ENCODE data around the gene HMCN1. TPM values are rescaled to one million over a fixed set of nuclear protein-coding genes. Genes with fewer than 3 reads are reported as not detected.

Gene HMCN1
- polyA plus RNA-seq, 1 experiment, result 20.9 TPM

- no peak for DNase-seq (ENCODE audit: low read depth, low spot score)
- Histone ChIP-seq H3K27me3 (ENCODE audit: control insufficient read depth, insufficient read depth, low read length) (no peaks in the 10 kb centered on the region), H3K4me3 (ENCODE audit: low read depth, low read length) (no peak overlapping the region), H3K9me3 (ENCODE audit: control insufficient read depth, insufficient read depth, low read length) (no peaks in the 10 kb centered on the region), H3K27ac (ENCODE audit: low read depth, low read length) (no peak overlapping the region)
- no peak for TF ChIP-seq CTCF (IDR thresholded peaks at IDR 0.05; ENCODE audit: low read depth, low read length)
- ChIA-PET POLR2A (no interaction called here), CTCF (no interaction called here)
Measured at GRCh38 chr1:185869590-185869989, 135.4 kb downstream of the HMCN1 start.

- no peak for TF ChIP-seq CTCF (IDR thresholded peaks at IDR 0.05; ENCODE audit: low read depth, low read length)
- CTCF ChIA-PET, result interaction anchor here (0.7 kb wide), 1 partner anchor 29 kb away, joined by 3 read pairs; no protein-coding TSS in a partner anchor
- no peak for DNase-seq (ENCODE audit: low read depth, low spot score)
- Histone ChIP-seq H3K4me3 (ENCODE audit: low read depth, low read length) (no peak overlapping the region), H3K27ac (ENCODE audit: low read depth, low read length) (no peak overlapping the region), H3K9me3 (ENCODE audit: control insufficient read depth, insufficient read depth, low read length) (no peaks in the 10 kb centered on the region), H3K27me3 (ENCODE audit: control insufficient read depth, insufficient read depth, low read length) (no peaks in the 10 kb centered on the region)
- POLR2A ChIA-PET, result no interaction called here
Measured at GRCh38 chr1:185871627-185872150, 137.5 kb downstream of the HMCN1 start.

- CTCF ChIA-PET, result interaction anchor here (0.7 kb wide), 1 partner anchor 63 kb away, joined by 3 read pairs; no protein-coding TSS in a partner anchor
- no peak for DNase-seq (ENCODE audit: low read depth, low spot score)
- H3K27me3 ChIP-seq (ENCODE audit: control insufficient read depth, insufficient read depth, low read length), result no peaks in the 10 kb centered on the region
- no peak overlapping the region for H3K27ac ChIP-seq (ENCODE audit: low read depth, low read length)
- TF ChIP-seq CTCF (IDR thresholded peaks at IDR 0.05; ENCODE audit: low read depth, low read length), result no peak
- POLR2A ChIA-PET, result interaction anchor here (0.6 kb wide), 1 partner anchor 86 kb away, joined by 3 read pairs; no protein-coding TSS in a partner anchor
- no peaks in the 10 kb centered on the region for H3K9me3 ChIP-seq (ENCODE audit: control insufficient read depth, insufficient read depth, low read length)
- H3K4me3 ChIP-seq (ENCODE audit: low read depth, low read length), result no peak overlapping the region
Measured at GRCh38 chr1:185874246-185874645, 140.1 kb downstream of the HMCN1 start.

- ChIA-PET POLR2A (no interaction called here), CTCF (interaction anchor here (1.2 kb wide), 1 partner anchor 19 kb away, joined by 3 read pairs; no protein-coding TSS in a partner anchor)
- TF ChIP-seq CTCF (IDR thresholded peaks at IDR 0.05; ENCODE audit: low read depth, low read length), result no peak
- no peaks in the 10 kb centered on the region for H3K9me3 ChIP-seq (ENCODE audit: control insufficient read depth, insufficient read depth, low read length)
- no peak overlapping the region for H3K27ac ChIP-seq (ENCODE audit: low read depth, low read length)
- H3K4me3 ChIP-seq (ENCODE audit: low read depth, low read length), result no peak overlapping the region
- no peak for DNase-seq (ENCODE audit: low read depth, low spot score)
- H3K27me3 ChIP-seq (ENCODE audit: control insufficient read depth, insufficient read depth, low read length), result no peaks in the 10 kb centered on the region
Measured at GRCh38 chr1:185880330-185880729, 146.1 kb downstream of the HMCN1 start.

- Histone ChIP-seq H3K9me3 (ENCODE audit: control insufficient read depth, insufficient read depth, low read length) (no peaks in the 10 kb centered on the region), H3K27ac (ENCODE audit: low read depth, low read length) (no peak overlapping the region), H3K27me3 (ENCODE audit: control insufficient read depth, insufficient read depth, low read length) (no peaks in the 10 kb centered on the region), H3K4me3 (ENCODE audit: low read depth, low read length) (no peak overlapping the region)
- TF ChIP-seq CTCF (IDR thresholded peaks at IDR 0.05; ENCODE audit: low read depth, low read length), result no peak
- DNase-seq (ENCODE audit: low read depth, low spot score), result no peak
- ChIA-PET POLR2A (no interaction called here), CTCF (interaction anchor here (1.2 kb wide), 1 partner anchor 19 kb away, joined by 3 read pairs; no protein-coding TSS in a partner anchor)
Measured at GRCh38 chr1:185880779-185881333, 146.7 kb downstream of the HMCN1 start.
